PC-3 (cell line): ENCODE measurements around the gene MAP3K21. TPM values are rescaled to one million over a fixed set of nuclear protein-coding genes. Genes with fewer than 3 reads are reported as not detected.

Experiments
- ATAC-seq: fragments of 200-7000 bp; cut with Tn5 transposase; 2 replicates; pipeline ENCODE4 v1.9.1; 2020; ENCODE audit warnings: mild to moderate bottlenecking, moderate library complexity
- BruUV-seq: library from RNA; stranded (reverse); fragments of 400-500 nt; replicated peaks from 2 replicates; lab custom pipeline; 2021; lab: Mats Ljungman, UMichigan
- CTCF ChIA-PET: fragments of 300-600 bp; sonication (Branson Sonifier 250); formaldehyde crosslinking; loops from one replicate; lab custom pipeline; 2022; ENCODE audit warnings: antibody characterized with exemption; lab: Charles Lee
- POLR2A ChIA-PET: fragments of 300-600 bp; sonication (Branson Sonifier 250); formaldehyde crosslinking; loops from one replicate; lab custom pipeline; 2022; ENCODE audit warnings: antibody characterized with exemption; ENCODE audit not compliant: unreplicated experiment; lab: Charles Lee
- DNase-seq: peaks from one replicate; pipeline ENCODE4 v3.0.0-alpha.2; 2015
- H2AFZ ChIP-seq: fragments of 300-600 bp; sonication (generic); 2 replicates; pipeline ENCODE4 v1.6.0; 2016; ENCODE audit warnings: antibody characterized with exemption, low read length
- H3F3A ChIP-seq: fragments of 300-600 bp; sonication (generic); one replicate; pipeline ENCODE4 v1.6.0; 2017; ENCODE audit warnings: antibody characterized with exemption, low read length, control low read depth, mild to moderate bottlenecking; ENCODE audit not compliant: unreplicated experiment
- H3K27ac ChIP-seq: fragments of 300-600 bp; sonication (generic); 2 replicates; pipeline ENCODE4 v1.5.1; 2016; ENCODE audit warnings: mild to moderate bottlenecking, low read length
- H3K27me3 ChIP-seq: fragments of 300-600 bp; sonication (generic); 2 replicates; pipeline ENCODE4 v1.6.1; 2016; ENCODE audit warnings: low read length, mixed read lengths
- H3K36me3 ChIP-seq: fragments of 300-600 bp; sonication (generic); 2 replicates; pipeline ENCODE4 v1.6.1; 2016; ENCODE audit warnings: low read depth, mixed run types, low read length, mixed read lengths
- H3K4me1 ChIP-seq: fragments of 300-600 bp; sonication (generic); 2 replicates; pipeline ENCODE4 v1.5.1; 2016; ENCODE audit warnings: low read length; ENCODE audit not compliant: insufficient read depth
- H3K4me2 ChIP-seq: fragments of 300-600 bp; sonication (generic); 2 replicates; pipeline ENCODE4 v1.6.0; 2016; ENCODE audit warnings: low read length
- H3K4me3 ChIP-seq: fragments of 300-600 bp; sonication (generic); 2 replicates; pipeline ENCODE4 v1.5.1; 2016; ENCODE audit warnings: mild to moderate bottlenecking, low read length, mixed read lengths
- H3K79me2 ChIP-seq: fragments of 300-600 bp; sonication (generic); 2 replicates; pipeline ENCODE4 v1.6.1; 2017; ENCODE audit warnings: low read length, mixed read lengths
- H3K9ac ChIP-seq: fragments of 300-600 bp; sonication (generic); 2 replicates; pipeline ENCODE4 v1.6.0; 2016; ENCODE audit warnings: mild to moderate bottlenecking, low read length
- H3K9me2 ChIP-seq: fragments of 300-600 bp; sonication (generic); replicated peaks from 2 replicates; pipeline ENCODE4 v1.6.1; 2016; ENCODE audit warnings: mixed run types, low read length, mixed read lengths
- H3K9me3 ChIP-seq: fragments of 300-600 bp; sonication (generic); 2 replicates; pipeline ENCODE4 v1.6.1; 2016; ENCODE audit warnings: low read length, mixed read lengths
- H4K20me1 ChIP-seq: fragments of 300-600 bp; sonication (generic); 2 replicates; pipeline ENCODE4 v1.6.1; 2016; ENCODE audit warnings: low read length, mixed read lengths
- CTCF ChIP-seq: fragments of 300-600 bp; sonication (generic); conservative IDR thresholded peaks from 2 replicates; pipeline ENCODE4 v1.5.1; 2017; ENCODE audit warnings: antibody characterized with exemption, low read depth, mild to moderate bottlenecking, low read length
- EZH2 ChIP-seq: fragments of 300-600 bp; sonication (generic); IDR thresholded peaks from one replicate; pipeline ENCODE4 v1.6.1; 2017; ENCODE audit warnings: antibody characterized with exemption, mild to moderate bottlenecking, low read length; ENCODE audit not compliant: unreplicated experiment
- EZH2phosphoT487 ChIP-seq: fragments of 300-600 bp; sonication (generic); IDR thresholded peaks from 2 replicates; pipeline ENCODE4 v1.6.1; 2018; ENCODE audit warnings: mild to moderate bottlenecking, antibody characterized with exemption, low read length, borderline replicate concordance
- intact Hi-C: fragments of 100-400 bp; cut with micrococcal nuclease; formaldehyde crosslinking; loops from 2 replicates; pipeline ENCODE4 v1.9.0; 2023
- total RNA-seq: library from RNA; depleted of rRNA; stranded (reverse); fragments of >200 nt; gene quantifications from 2 replicates; pipeline ENCODE4 v1.2.3, GENCODE V29; 2014

MAP3K21 gene
- total RNA-seq, 1 experiment from 2014 or later: 13.7 TPM

GRCh38 chr1:233357595-233358397, 30.3 kb downstream of the MAP3K21 start:
- ATAC-seq (no peak; the same call in 1 of the 2 replicates), DNase-seq (no peak)
- H3K4me1 ChIP-seq: no peaks in the 10 kb centered on the region
- no TSS peak for BruUV-seq
- POLR2A ChIA-PET: no interaction called here
- H3K27me3 ChIP-seq: no peaks in the 10 kb centered on the region
- H3K9me3 ChIP-seq: no peaks in the 10 kb centered on the region
- no peak overlapping the region for H3K9ac ChIP-seq
- peaks cover 6% of the 10 kb centered on the region; the same call in 1 of the 2 replicates for H3K36me3 ChIP-seq
- CTCF ChIA-PET: no interaction called here
- no peak overlapping the region for H2AFZ ChIP-seq
- H3K4me2 ChIP-seq: no peak overlapping the region
- no peak for TF ChIP-seq EZH2
- no peak for TF ChIP-seq EZH2phosphoT487
- TF ChIP-seq CTCF: no peak
- intact Hi-C loops: no loop called here
- H3K79me2 ChIP-seq: no peaks in the 10 kb centered on the region
- H3K27ac ChIP-seq: no peak overlapping the region
- H3K4me3 ChIP-seq: no peak overlapping the region
- no peaks in the 10 kb centered on the region for H4K20me1 ChIP-seq
- H3K9me2 ChIP-seq: no peaks in the 10 kb centered on the region
- no peaks in the 10 kb centered on the region for H3F3A ChIP-seq

- Histone ChIP-seq H3K9ac (no peak overlapping the region), H3K79me2 (no peaks in the 10 kb centered on the region), H3K9me2 (no peaks in the 10 kb centered on the region), H2AFZ (no peak overlapping the region), H3K36me3 (peaks cover 3% of the 10 kb centered on the region; the same call in 1 of the 2 replicates), H3K27me3 (no peaks in the 10 kb centered on the region), H3K4me1 (no peaks in the 10 kb centered on the region), H3K4me2 (no peak overlapping the region), H3K9me3 (no peaks in the 10 kb centered on the region), H3F3A (no peaks in the 10 kb centered on the region), H3K27ac (no peak overlapping the region), H4K20me1 (no peaks in the 10 kb centered on the region), H3K4me3 (no peak overlapping the region)
- no TSS peak for BruUV-seq
- CTCF ChIA-PET: interaction anchor here (0.7 kb wide), 1 partner anchor 552 kb away, joined by 3 read pairs; no protein-coding TSS in a partner anchor
- POLR2A ChIA-PET: no interaction called here
- TF ChIP-seq EZH2 (no peak), CTCF (no peak), EZH2phosphoT487 (no peak)
- intact Hi-C loops: no loop called here
- DNase-seq (no peak), ATAC-seq (no peak)
Observed at GRCh38 chr1:233359431-233359830, 31.9 kb downstream of the MAP3K21 start.

GRCh38 chr1:233359905-233360304, 32.4 kb downstream of the MAP3K21 start:
- TF ChIP-seq CTCF (no peak), EZH2phosphoT487 (no peak), EZH2 (no peak)
- no peaks in the 10 kb centered on the region for H4K20me1 ChIP-seq
- no peaks in the 10 kb centered on the region for H3F3A ChIP-seq
- DNase-seq (no peak), ATAC-seq (no peak)
- no peaks in the 10 kb centered on the region for H3K9me3 ChIP-seq
- no TSS peak for BruUV-seq
- H3K9me2 ChIP-seq: no peaks in the 10 kb centered on the region
- ChIA-PET POLR2A (no interaction called here), CTCF (interaction anchor here (0.7 kb wide), 1 partner anchor 551 kb away, joined by 3 read pairs; no protein-coding TSS in a partner anchor)
- H2AFZ ChIP-seq: no peak overlapping the region
- no peak overlapping the region for H3K4me2 ChIP-seq
- H3K36me3 ChIP-seq: peaks cover 3% of the 10 kb centered on the region; the same call in 1 of the 2 replicates
- H3K79me2 ChIP-seq: no peaks in the 10 kb centered on the region
- no peaks in the 10 kb centered on the region for H3K27me3 ChIP-seq
- intact Hi-C loops: no loop called here
- no peak overlapping the region for H3K27ac ChIP-seq
- no peak overlapping the region for H3K4me3 ChIP-seq
- H3K9ac ChIP-seq: no peak overlapping the region
- no peaks in the 10 kb centered on the region for H3K4me1 ChIP-seq
